Measurements from ENCODE around the gene CYP51A1. TPM values are rescaled to one million over a fixed set of nuclear protein-coding genes. Genes with fewer than 3 reads are reported as not detected.
"Not testable (repeated sequence)": the region's sequence is repeated elsewhere in the genome, so short reads cannot be mapped to it uniquely, and the experiment has no call there.

CYP51A1 gene
- 15.8 TPM for total RNA-seq
- long read RNA-seq, transcript CYP51A1-201 (10 exons, 3,210 nt): major isoform, 48 of 58 reads
- long read RNA-seq, transcript CYP51A1-203 (10 exons, 1,729 nt): minor isoform, 9 of 58 reads
- long read RNA-seq, partial matches to known transcripts: 0 of 58 reads
- long read RNA-seq, other reads (novel, unspliced or antisense): 1 of 58 reads

DNA sequence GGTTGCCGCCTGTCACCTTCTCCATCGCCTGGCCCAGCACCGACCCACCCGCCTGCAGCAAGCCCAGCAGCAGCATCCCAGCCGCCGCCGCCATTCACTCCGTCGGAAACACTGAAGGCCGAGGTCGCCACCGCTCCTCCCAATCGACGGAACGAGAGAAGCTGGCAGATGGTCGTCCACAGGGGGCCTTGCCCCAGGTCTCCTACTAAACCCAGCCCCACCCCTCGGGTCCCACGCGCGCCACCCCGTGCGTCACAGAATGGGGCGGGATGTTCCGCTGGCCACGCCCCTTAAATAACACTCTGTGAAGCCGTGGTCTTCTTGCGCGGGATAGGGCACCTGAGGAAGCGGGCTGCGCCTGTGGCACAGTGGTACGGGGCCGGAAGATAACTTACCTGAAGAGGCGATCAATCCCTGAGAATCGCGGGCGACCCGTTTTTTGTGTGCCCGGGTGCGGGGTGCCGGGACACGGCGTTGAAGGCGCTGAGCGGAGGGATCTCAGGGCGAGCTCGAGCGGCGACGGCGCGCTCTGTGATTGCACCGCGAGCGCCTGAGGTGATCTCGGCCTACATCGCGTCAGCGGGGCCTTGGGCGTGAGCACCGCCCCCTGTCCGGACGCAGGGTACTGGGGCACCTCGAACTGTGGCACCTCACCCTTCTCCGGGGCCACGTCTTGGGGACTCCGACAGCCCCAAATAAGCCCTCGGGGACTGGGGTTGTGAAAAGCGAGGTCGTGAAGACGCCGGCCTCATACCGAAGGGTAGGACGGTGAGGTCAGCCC, at the start of gene CYP51A1:
Gene CYP51A1, minus strand, starts transcription at position 207 of the 781 bp plus-strand sequence. Its CDS starts 113 bp downstream, at position 94.
- Histone ChIP-seq H3K27ac (replicated peaks) (peak within 1 kb of the TSS; percentile 95), H3K36me3 (peaks cover 7% of the 10 kb centered on the region), H3K4me3 (peak within 1 kb of the TSS; percentile 97), H3K4me1 (peaks cover 30% of the 10 kb centered on the region), H3K27me3 (ENCODE audit: low read depth) (no peaks in the 10 kb centered on the region), H3K9me3 (replicated peaks) (no peaks in the 10 kb centered on the region)
- TF ChIP-seq, protein P1, sequence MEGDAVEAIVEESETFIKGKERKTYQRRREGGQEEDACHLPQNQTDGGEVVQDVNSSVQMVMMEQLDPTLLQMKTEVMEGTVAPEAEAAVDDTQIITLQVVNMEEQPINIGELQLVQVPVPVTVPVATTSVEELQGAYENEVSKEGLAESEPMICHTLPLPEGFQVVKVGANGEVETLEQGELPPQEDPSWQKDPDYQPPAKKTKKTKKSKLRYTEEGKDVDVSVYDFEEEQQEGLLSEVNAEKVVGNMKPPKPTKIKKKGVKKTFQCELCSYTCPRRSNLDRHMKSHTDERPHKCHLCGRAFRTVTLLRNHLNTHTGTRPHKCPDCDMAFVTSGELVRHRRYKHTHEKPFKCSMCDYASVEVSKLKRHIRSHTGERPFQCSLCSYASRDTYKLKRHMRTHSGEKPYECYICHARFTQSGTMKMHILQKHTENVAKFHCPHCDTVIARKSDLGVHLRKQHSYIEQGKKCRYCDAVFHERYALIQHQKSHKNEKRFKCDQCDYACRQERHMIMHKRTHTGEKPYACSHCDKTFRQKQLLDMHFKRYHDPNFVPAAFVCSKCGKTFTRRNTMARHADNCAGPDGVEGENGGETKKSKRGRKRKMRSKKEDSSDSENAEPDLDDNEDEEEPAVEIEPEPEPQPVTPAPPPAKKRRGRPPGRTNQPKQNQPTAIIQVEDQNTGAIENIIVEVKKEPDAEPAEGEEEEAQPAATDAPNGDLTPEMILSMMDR (IDR thresholded peaks at IDR 0.05; ENCODE audit: borderline replicate concordance): peak; percentile 8
- DNase-seq: peak; percentile 94
- intact Hi-C loops (cut with micrococcal nuclease): no loop called here

DNA sequence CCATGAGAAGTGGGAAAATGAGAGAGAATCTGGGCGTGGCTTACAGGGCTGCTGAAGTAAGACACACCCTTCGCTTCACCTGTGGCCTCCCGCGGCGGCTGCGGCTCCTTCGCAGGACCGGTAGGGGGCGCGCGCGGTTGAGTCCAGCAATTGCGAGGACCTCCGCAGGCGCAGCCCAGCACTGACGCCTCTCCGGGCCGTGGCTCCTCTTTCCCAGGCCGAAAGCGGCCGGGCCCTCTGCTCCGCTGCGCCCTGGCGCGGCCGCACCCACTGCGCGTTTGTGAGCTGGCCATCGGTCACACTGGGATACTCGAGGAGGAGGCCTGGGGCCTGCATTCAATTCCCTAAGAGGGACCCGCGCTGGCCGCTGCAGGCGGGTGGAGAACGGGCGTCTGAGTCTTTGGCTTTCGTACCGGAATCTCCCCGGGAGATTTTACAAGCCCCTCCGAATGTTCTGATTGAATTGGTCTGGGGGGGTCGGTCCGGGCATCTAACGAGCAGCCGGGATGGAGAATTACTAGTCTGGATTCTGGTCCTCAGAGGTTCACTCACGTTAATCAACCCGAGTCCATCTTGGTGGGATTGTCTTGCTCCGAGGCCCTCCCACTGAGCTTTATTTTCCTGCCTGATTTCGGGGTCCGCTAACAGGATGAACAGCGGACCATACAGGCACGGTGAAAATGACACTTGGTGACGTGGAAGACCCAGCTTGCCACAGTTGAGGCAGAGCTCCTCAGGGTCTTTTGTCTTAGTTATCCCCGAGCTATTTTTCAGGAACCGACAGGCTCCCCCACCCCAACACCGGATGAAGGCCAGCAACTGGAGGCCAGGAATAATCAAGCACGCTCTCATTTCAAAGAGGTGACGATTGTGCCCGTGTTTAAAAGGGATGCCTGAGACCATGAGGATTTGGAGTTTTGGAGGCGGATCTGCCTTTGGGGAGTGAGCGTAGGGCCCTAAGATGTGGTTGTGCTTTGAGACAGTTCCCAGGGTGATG, 44.9 kb upstream of the CYP51A1 start, which contains the start of gene LRRD1:
Gene LRRD1, minus strand, starts transcription at position 215 of the 997 bp plus-strand sequence. CDS start 13,940 bp downstream, outside the sequence.
- no peaks in the 10 kb centered on the region for H3K27me3 ChIP-seq (ENCODE audit: low read depth)
- no peaks in the 10 kb centered on the region for H3K36me3 ChIP-seq
- H3K9me3 ChIP-seq (replicated peaks): peaks cover 22% of the 10 kb centered on the region
- H3K27ac ChIP-seq (replicated peaks): peak within 1 kb of the TSS; percentile 84
- H3K4me3 ChIP-seq: peak within 1 kb of the TSS; percentile 72
- DNase-seq: peak; percentile 87
- intact Hi-C loops (cut with micrococcal nuclease): no loop called here
- H3K4me1 ChIP-seq: peaks cover 12% of the 10 kb centered on the region
- TF ChIP-seq, protein P1 (IDR thresholded peaks at IDR 0.05; ENCODE audit: borderline replicate concordance): peak; percentile 100

DNA sequence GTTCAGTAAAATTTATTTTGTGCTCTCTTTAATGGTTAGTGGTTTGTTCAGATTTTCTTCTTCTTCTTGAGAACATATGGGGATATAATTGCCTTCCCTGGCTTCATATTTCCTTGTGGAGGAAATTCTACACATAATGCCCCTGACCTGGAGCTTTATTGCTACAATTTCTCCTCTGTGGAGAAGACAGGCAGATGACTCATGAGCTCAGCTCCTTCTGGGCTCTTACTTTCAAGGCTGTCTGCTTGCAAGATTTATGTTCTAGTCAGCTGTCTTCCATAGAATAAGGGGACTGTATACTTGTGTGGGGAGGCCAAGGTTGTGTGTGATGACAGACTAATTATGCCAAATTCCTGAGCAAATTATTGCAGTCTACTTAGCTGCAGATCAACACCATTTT, 43.1 kb upstream of the CYP51A1 start:
- Histone ChIP-seq H3K4me3 (no peak overlapping the region), H3K27me3 (ENCODE audit: low read depth) (no peaks in the 10 kb centered on the region), H3K27ac (replicated peaks) (no peak overlapping the region), H3K4me1 (peaks cover 12% of the 10 kb centered on the region), H3K36me3 (no peaks in the 10 kb centered on the region), H3K9me3 (replicated peaks) (peaks cover 8% of the 10 kb centered on the region)
- no peak for DNase-seq
- intact Hi-C loops (cut with micrococcal nuclease): no loop called here
- TF ChIP-seq, protein P1 (IDR thresholded peaks at IDR 0.05; ENCODE audit: borderline replicate concordance): no peak

DNA sequence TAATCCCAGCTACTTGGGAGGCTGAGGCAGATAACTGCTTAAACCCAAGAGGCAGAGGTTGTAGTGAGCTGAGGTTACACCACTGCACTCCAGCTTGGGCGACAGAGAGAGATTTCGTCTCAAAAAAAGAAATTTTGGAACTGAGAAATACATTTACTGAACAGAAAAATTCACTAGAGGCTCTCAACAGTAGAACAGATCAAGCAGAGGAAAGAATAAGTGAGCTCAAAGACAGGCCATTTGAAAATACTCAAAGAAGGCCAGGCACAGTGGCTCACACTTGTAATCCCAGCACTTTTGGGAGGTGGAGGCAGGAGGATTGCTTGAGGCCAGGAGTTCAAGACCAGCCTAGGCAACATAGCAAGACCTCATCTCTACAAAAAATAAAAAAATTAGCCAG, 35.3 kb upstream of the CYP51A1 start:
- H3K27me3 ChIP-seq (ENCODE audit: low read depth); H3K27ac ChIP-seq (replicated peaks); H3K36me3 ChIP-seq; DNase-seq; intact Hi-C loops (cut with micrococcal nuclease); H3K4me1 ChIP-seq; H3K4me3 ChIP-seq: not testable (repeated sequence)
- peaks cover 15% of the 10 kb centered on the region for H3K9me3 ChIP-seq (replicated peaks)

DNA sequence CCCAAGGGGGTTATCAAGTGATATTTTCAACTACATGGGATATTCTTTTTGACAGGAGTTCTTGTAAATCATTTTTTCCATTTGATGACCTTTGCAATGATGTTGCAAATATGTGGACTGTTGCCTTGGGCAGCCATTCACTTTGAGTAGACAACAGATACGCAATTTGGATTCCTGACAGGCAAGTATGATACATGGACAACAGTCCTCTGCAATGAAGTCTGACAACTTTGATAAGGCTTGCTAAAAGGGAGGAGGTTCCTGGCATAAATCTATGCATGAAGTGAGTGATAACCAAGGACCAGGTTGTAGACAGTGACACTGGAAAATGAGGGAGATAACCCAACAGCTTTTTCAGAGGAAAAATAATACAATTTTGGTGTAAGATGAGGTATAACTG, 27.0 kb upstream of the CYP51A1 start:
- TF ChIP-seq, protein P1 (IDR thresholded peaks at IDR 0.05; ENCODE audit: borderline replicate concordance): no peak
- intact Hi-C loops (cut with micrococcal nuclease): no loop called here
- no peaks in the 10 kb centered on the region for H3K4me1 ChIP-seq
- no peaks in the 10 kb centered on the region for H3K9me3 ChIP-seq (replicated peaks)
- H3K27ac ChIP-seq (replicated peaks): no peak overlapping the region
- DNase-seq: no peak
- H3K27me3 ChIP-seq (ENCODE audit: low read depth): no peaks in the 10 kb centered on the region
- H3K36me3 ChIP-seq: no peaks in the 10 kb centered on the region
- H3K4me3 ChIP-seq: no peak overlapping the region

All from left ventricle myocardium inferior (tissue), 1 donor.